ENCODE data around the gene GPN1.
"Not testable (repeated sequence)": the region's sequence is repeated elsewhere in the genome, so short reads cannot be mapped to it uniquely, and the experiment has no call there.

Gene GPN1

DNA sequence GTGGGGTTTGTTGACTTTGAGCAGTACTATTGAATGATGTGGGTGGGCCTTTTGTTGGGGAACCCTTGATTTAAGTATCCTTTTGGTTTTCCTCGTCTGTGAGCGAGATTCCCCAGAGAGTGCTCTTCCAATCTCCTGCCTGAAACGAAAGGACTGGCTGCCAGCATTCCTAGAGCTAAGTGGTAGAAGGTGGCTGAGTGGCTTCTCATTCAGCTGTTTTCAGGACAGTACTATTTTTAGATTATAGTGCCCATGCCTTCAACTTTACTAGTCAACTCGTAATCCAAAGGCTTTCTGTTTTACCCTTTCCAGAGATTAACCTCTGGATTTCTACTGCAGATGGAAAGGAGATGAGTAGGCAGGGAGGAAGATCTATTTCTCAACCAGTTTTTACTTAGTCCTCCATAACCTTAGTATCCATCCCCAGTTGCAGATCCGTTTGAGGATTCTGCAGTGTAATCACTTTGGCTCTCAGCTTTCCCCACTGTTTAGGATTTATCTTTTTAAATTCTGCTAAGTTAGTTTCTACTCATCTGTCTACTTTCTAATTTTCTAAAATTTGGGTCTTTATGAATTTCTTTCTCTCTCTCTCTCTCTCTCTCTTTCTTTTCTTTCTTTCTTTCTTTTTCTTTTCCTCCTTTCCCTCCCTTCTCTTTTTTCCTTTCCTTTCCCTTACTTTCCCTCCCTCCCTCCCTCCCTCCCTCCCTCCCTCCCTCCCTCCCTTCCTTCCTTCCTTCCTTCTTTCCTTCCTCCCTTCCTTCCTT is 44.1 kb downstream of the GPN1 start:
- DNase-seq = no peak

DNA sequence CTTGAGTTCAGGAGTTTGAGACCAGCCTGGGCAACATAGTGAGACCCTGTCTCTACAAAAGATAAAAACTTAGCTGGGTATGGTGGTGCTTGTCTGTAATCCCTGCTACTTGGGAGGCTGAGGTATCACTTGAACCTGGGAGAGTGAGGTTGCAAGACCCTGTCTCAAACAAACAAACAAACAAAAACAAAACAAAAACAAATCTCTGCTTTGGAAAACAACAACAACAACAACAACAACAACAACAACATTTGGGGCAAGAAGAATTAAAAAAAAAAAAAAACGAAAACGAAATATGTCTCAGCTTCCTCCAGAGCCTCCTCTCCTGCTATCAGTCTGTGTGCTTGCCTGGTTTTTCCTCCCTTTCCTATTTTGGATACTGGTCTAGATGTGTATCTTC is 51.7 kb downstream of the GPN1 start:
- no peak for DNase-seq

GRCh38 chr2:27681841-27682240 is 53.0 kb downstream of the GPN1 start:
- DNase-seq = no peak

DNA sequence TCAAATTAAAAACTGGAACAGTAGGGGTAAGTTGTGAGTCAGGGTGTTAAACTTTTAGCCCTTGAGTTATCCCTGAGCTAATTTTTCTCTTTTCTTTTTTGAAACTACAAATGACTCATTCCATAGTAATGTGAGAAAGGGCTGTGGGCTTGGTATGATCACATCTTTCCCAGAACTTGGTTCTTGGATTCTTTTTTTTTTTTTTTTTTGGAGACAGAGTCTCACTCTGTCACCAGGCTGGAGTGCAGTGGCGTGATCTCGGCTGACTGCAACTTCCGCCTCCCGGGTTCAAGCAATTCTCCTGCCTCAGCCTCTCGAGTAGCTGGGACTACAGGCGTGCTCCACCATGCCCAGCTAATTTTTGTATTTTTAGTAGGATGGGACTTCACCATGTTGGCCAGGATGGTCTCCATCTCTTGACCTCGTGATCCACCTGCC is 53.5 kb downstream of the GPN1 start:
- DNase-seq = not testable (repeated sequence)

GRCh38 chr2:27683390-27684071 is 54.7 kb downstream of the GPN1 start:
- peak; percentile 47 to 78 (median 61) for DNase-seq

GRCh38 chr2:27685006-27685405 is 56.2 kb downstream of the GPN1 start:
- not testable (repeated sequence) for DNase-seq

- DNase-seq = no peak
These were observed 56.7 kb downstream of the GPN1 start for GRCh38 chr2:27685577-27685976.

GRCh38 chr2:27687232-27687631 is 58.4 kb downstream of the GPN1 start:
- DNase-seq = no peak

- no peak for DNase-seq
These were observed 60.6 kb downstream of the GPN1 start for GRCh38 chr2:27689424-27689823.

DNA sequence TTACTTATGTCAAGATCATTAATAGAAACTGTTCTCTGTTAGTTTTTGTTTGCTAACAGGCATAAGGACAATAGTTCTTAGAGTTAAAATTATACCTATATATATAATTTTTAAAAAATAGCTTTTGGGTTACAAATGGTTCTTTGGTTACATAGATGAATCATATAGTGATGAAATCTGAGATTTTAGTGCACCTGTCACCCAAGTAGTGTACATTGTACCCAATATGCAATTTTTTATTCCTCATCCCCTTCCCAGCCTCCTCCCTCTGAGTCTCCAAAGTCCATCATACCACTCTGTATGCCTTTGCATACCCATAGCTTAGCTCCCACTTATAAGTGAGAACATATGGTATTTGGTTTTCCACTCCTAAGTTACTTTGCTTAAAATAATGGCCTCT is 61.2 kb downstream of the GPN1 start:
- DNase-seq = no peak

GRCh38 chr2:27697660-27698059 is 68.8 kb downstream of the GPN1 start:
- no peak for DNase-seq

Data from activated naive CD4-positive, alpha-beta T cell (primary cell).